ENCODE results near the gene CUL1. TPM values are rescaled to one million over a fixed set of nuclear protein-coding genes. Genes with fewer than 3 reads are reported as not detected.
A peak's percentile ranks its signal among the peaks of the same experiment; 100 is the strongest.

The CUL1 gene
- total RNA-seq, 1 experiment from 2014 or later, result 53.1 TPM

DNA sequence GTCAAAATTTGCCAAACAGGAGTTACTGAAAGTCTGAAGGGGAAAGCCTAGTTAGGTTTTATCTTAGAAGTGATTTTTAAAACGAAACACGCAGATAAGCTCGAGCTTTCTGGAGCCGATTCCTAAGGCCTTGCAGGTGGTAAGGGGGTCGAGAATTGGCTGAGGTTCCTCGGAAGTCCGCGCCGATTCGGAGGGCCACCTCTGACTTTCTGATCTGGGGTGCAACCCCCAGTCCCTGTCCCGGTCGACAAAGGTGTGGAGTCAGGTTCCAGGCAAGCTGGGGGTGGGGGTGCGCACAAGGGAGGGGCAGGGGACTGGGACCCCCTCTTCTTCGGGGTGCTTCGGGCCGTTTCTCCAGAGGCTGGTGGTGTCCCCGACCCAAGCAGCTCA, 701 bp upstream of the CUL1 start:
- no peaks in the 10 kb centered on the region for H3K27me3 ChIP-seq (ENCODE audit: insufficient read depth, low read length)
- BruUV-seq (replicated peaks), result no TSS peak
- DNase-seq (ENCODE audit: low read depth, low spot score), result no peak
- H2AFZ ChIP-seq (ENCODE audit: low read depth, low read length, poor library complexity, severe bottlenecking), result no peak overlapping the region
- H3K27ac ChIP-seq (ENCODE audit: low read depth, low read length), result peak overlapping the region; percentile 92
- H4K20me1 ChIP-seq (ENCODE audit: insufficient read depth), result peaks cover 19% of the 10 kb centered on the region; the same call in 1 of the 2 replicates
- H3K4me3 ChIP-seq (replicated peaks in 1 of 2; ENCODE audit: low read depth in 1 of 2, low read length in 2 of 2), result peak overlapping the region; percentile 66 to 67
- H3K79me2 ChIP-seq (ENCODE audit: insufficient read depth, low read length), result peaks cover 46% of the 10 kb centered on the region
- intact Hi-C loops (cut with micrococcal nuclease), result loop anchor here (10.0 kb wide), 1 partner anchor 267 kb away; no protein-coding TSS in a partner anchor
- ChIA-PET POLR2A (interaction anchor here (1.4 kb wide), 1 partner anchor 12 kb away, joined by 4 read pairs; no protein-coding TSS in a partner anchor), CTCF (interaction anchor here (1.2 kb wide), 1 partner anchor 122 kb away, joined by 3 read pairs; no protein-coding TSS in a partner anchor), RAD21 (ENCODE audit: low non-redundant PET in 1 of 2, low total read pairs in 2 of 2, uncharacterized antibody in 2 of 2, unreplicated experiment in 2 of 2) (no interaction called here)
- peaks cover 18 to 39% of the 10 kb centered on the region in 2 experiments for H3K4me1 ChIP-seq (ENCODE audit: control insufficient read depth in 1 of 2, insufficient read depth in 2 of 2, low read length in 2 of 2)
- H3K36me3 ChIP-seq (ENCODE audit: control insufficient read depth in 1 of 2, insufficient read depth in 2 of 2, low read length in 2 of 2), result no peaks in the 10 kb centered on the region
- H3K9ac ChIP-seq (ENCODE audit: low read length), result peak overlapping the region; percentile 89
- no peaks in the 10 kb centered on the region for H3K9me3 ChIP-seq (ENCODE audit: control insufficient read depth in 1 of 2, insufficient read depth in 1 of 2, low read depth in 1 of 2, low read length in 2 of 2)
- ATAC-seq, result no peak
- H3K4me2 ChIP-seq (ENCODE audit: low read length), result peak overlapping the region; percentile 91
- TF ChIP-seq POLR2AphosphoS5 (IDR thresholded peaks at IDR 0.05; ENCODE audit: low read depth, low read length), result no peak
- H3K9me2 ChIP-seq (ENCODE audit: insufficient read depth), result no peaks in the 10 kb centered on the region

DNA sequence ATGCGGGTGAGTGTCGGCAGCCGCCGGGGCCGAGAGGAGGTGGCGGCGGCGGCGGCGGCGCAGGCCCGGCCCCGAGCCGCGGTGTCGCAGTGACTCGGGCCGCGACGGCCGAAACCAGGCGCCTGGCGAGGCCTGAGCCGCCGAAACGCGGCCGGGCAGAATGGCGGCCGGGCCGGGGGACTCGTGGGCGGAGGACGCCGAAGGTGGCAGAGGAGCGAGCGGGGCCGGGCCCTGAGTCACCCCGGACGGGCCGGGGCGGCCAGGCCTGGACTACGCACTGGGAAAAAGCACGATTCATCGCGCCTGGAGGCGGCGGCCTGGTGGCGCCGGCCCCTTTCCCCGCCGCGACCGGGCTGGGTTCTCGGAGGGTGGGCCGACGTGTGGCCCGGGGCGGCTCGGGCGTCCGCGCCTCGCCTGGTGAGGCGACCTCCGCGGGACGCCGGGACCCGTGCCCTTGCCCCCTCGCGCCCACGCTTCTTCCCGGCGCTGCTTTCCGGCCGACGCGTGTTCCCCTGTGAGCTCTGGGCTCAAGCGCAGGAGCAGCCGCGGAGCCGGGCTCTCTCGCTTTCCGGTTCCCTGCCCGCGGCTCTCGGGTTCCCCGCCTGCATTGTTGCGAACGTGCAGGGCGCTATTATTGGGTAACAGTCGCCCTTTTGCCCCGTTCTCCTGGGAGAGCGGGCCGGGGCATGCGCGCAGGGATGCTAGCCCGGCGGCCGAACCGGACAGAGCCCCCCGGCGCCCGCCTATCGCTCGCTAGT, 500 bp downstream of the CUL1 start:
- Histone ChIP-seq H4K20me1 (ENCODE audit: insufficient read depth) (peaks cover 22% of the 10 kb centered on the region; the same call in 1 of the 2 replicates), H3K9me2 (ENCODE audit: insufficient read depth) (no peaks in the 10 kb centered on the region), H3K27ac (ENCODE audit: low read depth, low read length) (peak overlapping the region; percentile 92), H2AFZ (ENCODE audit: low read depth, low read length, poor library complexity, severe bottlenecking) (no peak overlapping the region), H3K27me3 (ENCODE audit: insufficient read depth, low read length) (no peaks in the 10 kb centered on the region), H3K9ac (ENCODE audit: low read length) (peak overlapping the region; percentile 89), H3K36me3 (ENCODE audit: control insufficient read depth in 1 of 2, insufficient read depth in 2 of 2, low read length in 2 of 2) (no peaks in the 10 kb centered on the region), H3K4me1 (ENCODE audit: control insufficient read depth in 1 of 2, insufficient read depth in 2 of 2, low read length in 2 of 2) (peaks cover 18 to 42% of the 10 kb centered on the region in 2 experiments), H3K4me2 (ENCODE audit: low read length) (peak overlapping the region; percentile 91), H3K9me3 (ENCODE audit: control insufficient read depth in 1 of 2, insufficient read depth in 1 of 2, low read depth in 1 of 2, low read length in 2 of 2) (no peaks in the 10 kb centered on the region), H3K79me2 (ENCODE audit: insufficient read depth, low read length) (peaks cover 58% of the 10 kb centered on the region), H3K4me3 (replicated peaks in 1 of 2; ENCODE audit: low read depth in 1 of 2, low read length in 2 of 2) (peak overlapping the region; percentile 66 to 67)
- no peak for DNase-seq (ENCODE audit: low read depth, low spot score)
- ATAC-seq, result peak; percentile 47
- ChIA-PET POLR2A (interaction anchor here (1.4 to 1.5 kb wide), 2 partner anchors 9 to 13 kb away, joined by 4 read pairs; no protein-coding TSS in a partner anchor), RAD21 (ENCODE audit: low non-redundant PET in 1 of 2, low total read pairs in 2 of 2, uncharacterized antibody in 2 of 2, unreplicated experiment in 2 of 2) (no interaction called here), CTCF (interaction anchor here (1.2 kb wide), 1 partner anchor 124 kb away, joined by 3 read pairs; no protein-coding TSS in a partner anchor)
- BruUV-seq (replicated peaks), result no TSS peak
- intact Hi-C loops (cut with micrococcal nuclease), result loop anchor here (10.0 kb wide), 1 partner anchor 266 kb away; no protein-coding TSS in a partner anchor
- TF ChIP-seq, protein P1, sequence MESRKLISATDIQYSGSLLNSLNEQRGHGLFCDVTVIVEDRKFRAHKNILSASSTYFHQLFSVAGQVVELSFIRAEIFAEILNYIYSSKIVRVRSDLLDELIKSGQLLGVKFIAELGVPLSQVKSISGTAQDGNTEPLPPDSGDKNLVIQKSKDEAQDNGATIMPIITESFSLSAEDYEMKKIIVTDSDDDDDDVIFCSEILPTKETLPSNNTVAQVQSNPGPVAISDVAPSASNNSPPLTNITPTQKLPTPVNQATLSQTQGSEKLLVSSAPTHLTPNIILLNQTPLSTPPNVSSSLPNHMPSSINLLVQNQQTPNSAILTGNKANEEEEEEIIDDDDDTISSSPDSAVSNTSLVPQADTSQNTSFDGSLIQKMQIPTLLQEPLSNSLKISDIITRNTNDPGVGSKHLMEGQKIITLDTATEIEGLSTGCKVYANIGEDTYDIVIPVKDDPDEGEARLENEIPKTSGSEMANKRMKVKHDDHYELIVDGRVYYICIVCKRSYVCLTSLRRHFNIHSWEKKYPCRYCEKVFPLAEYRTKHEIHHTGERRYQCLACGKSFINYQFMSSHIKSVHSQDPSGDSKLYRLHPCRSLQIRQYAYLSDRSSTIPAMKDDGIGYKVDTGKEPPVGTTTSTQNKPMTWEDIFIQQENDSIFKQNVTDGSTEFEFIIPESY (IDR thresholded peaks at IDR 0.05; ENCODE audit: extremely low read depth, insufficient replicate concordance, low read length), result no peak
- TF ChIP-seq, protein P2, sequence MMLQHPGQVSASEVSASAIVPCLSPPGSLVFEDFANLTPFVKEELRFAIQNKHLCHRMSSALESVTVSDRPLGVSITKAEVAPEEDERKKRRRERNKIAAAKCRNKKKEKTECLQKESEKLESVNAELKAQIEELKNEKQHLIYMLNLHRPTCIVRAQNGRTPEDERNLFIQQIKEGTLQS (IDR thresholded peaks at IDR 0.05), result no peak
- TF ChIP-seq SP1 (IDR thresholded peaks at IDR 0.05; ENCODE audit: low read depth) (no peak), EZH2phosphoT487 (IDR thresholded peaks at IDR 0.05; ENCODE audit: borderline replicate concordance) (no peak), CEBPB (IDR thresholded peaks at IDR 0.05; ENCODE audit: low read depth) (no peak), POLR2A (IDR thresholded peaks at IDR 0.05; ENCODE audit: borderline replicate concordance, extremely low read depth, insufficient read depth, insufficient read length) (no peak), SIN3A (IDR thresholded peaks at IDR 0.05; ENCODE audit: low read depth) (no peak; the same call in 1 of the 2 replicates), TCF7L2 (IDR thresholded peaks at IDR 0.05; ENCODE audit: borderline replicate concordance, extremely low read depth, insufficient read depth, insufficient read length) (no peak), RAD21 (IDR thresholded peaks at IDR 0.05; ENCODE audit: low read depth) (no peak), ZNF274 (IDR thresholded peaks at IDR 0.05; ENCODE audit: low read depth, low read length) (no peak), FOSL1 (IDR thresholded peaks at IDR 0.05; ENCODE audit: low read depth) (no peak), JUND (IDR thresholded peaks at IDR 0.05) (no peak), SRF (IDR thresholded peaks at IDR 0.05; ENCODE audit: low read depth) (no peak), YY1 (IDR thresholded peaks at IDR 0.05; ENCODE audit: extremely low read depth, insufficient replicate concordance, low read depth, low read length) (no peak)
- TF ChIP-seq, protein P3, sequence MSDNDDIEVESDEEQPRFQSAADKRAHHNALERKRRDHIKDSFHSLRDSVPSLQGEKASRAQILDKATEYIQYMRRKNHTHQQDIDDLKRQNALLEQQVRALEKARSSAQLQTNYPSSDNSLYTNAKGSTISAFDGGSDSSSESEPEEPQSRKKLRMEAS (IDR thresholded peaks at IDR 0.05), result peak; percentile 14

Measured in HCT116 (cell line).